ENCODE data around the gene GPX6. TPM values are rescaled to one million over a fixed set of nuclear protein-coding genes. Genes with fewer than 3 reads are reported as not detected.

GPX6 gene
- total RNA-seq, 1 experiment from 2014 or later = not detected

DNA sequence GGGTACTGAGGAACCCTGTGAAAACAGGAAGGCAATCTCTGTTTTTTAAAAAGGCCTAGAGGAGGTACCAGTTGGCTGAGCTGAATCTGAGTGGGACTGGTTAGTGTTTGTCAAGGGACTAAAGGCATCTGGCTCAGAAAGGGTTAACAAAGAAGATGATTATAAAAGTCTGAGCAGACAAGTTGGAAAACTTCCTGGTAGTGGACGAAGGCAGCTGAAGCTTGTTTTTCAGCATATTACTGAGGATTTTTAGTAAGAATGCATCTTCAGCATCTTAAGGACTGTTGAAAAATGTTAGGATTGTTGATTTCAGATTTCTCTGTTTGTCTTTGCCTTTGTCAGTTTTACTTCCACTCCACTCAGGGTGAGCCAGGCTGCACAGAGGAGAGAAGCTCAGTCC is 15.2 kb upstream of the GPX6 start:
- no peak overlapping the region for H3K9ac ChIP-seq (ENCODE audit: low read length)
- no peaks in the 10 kb centered on the region for H3K79me2 ChIP-seq (ENCODE audit: insufficient read depth, low read length)
- RAD21 ChIA-PET (ENCODE audit: low non-redundant PET in 1 of 2, low total read pairs in 2 of 2, uncharacterized antibody in 2 of 2, unreplicated experiment in 2 of 2) = no interaction called here
- no peaks in the 10 kb centered on the region for H3K9me2 ChIP-seq (ENCODE audit: insufficient read depth)
- no peak for TF ChIP-seq EGR1 (IDR thresholded peaks at IDR 0.05; ENCODE audit: low read depth)
- no peak for TF ChIP-seq TCF7L2 (IDR thresholded peaks at IDR 0.05; ENCODE audit: borderline replicate concordance, extremely low read depth, insufficient read depth, insufficient read length)
- TF ChIP-seq SRF (IDR thresholded peaks at IDR 0.05; ENCODE audit: low read depth) = no peak
- no peak for TF ChIP-seq FOSL1 (IDR thresholded peaks at IDR 0.05; ENCODE audit: low read depth)
- TF ChIP-seq, protein P1, sequence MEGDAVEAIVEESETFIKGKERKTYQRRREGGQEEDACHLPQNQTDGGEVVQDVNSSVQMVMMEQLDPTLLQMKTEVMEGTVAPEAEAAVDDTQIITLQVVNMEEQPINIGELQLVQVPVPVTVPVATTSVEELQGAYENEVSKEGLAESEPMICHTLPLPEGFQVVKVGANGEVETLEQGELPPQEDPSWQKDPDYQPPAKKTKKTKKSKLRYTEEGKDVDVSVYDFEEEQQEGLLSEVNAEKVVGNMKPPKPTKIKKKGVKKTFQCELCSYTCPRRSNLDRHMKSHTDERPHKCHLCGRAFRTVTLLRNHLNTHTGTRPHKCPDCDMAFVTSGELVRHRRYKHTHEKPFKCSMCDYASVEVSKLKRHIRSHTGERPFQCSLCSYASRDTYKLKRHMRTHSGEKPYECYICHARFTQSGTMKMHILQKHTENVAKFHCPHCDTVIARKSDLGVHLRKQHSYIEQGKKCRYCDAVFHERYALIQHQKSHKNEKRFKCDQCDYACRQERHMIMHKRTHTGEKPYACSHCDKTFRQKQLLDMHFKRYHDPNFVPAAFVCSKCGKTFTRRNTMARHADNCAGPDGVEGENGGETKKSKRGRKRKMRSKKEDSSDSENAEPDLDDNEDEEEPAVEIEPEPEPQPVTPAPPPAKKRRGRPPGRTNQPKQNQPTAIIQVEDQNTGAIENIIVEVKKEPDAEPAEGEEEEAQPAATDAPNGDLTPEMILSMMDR (IDR thresholded peaks at IDR 0.05 in 2 of 3, conservative IDR thresholded peaks at IDR 0.05 in 1 of 3; ENCODE audit: borderline replicate concordance in 1 of 3, insufficient read depth in 1 of 3, low read depth in 2 of 3, low read length in 2 of 3) = no peak
- TF ChIP-seq, protein P2, sequence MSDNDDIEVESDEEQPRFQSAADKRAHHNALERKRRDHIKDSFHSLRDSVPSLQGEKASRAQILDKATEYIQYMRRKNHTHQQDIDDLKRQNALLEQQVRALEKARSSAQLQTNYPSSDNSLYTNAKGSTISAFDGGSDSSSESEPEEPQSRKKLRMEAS (IDR thresholded peaks at IDR 0.05) = no peak
- TF ChIP-seq, protein P3, sequence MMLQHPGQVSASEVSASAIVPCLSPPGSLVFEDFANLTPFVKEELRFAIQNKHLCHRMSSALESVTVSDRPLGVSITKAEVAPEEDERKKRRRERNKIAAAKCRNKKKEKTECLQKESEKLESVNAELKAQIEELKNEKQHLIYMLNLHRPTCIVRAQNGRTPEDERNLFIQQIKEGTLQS (IDR thresholded peaks at IDR 0.05) = no peak
- TF ChIP-seq, protein P4, sequence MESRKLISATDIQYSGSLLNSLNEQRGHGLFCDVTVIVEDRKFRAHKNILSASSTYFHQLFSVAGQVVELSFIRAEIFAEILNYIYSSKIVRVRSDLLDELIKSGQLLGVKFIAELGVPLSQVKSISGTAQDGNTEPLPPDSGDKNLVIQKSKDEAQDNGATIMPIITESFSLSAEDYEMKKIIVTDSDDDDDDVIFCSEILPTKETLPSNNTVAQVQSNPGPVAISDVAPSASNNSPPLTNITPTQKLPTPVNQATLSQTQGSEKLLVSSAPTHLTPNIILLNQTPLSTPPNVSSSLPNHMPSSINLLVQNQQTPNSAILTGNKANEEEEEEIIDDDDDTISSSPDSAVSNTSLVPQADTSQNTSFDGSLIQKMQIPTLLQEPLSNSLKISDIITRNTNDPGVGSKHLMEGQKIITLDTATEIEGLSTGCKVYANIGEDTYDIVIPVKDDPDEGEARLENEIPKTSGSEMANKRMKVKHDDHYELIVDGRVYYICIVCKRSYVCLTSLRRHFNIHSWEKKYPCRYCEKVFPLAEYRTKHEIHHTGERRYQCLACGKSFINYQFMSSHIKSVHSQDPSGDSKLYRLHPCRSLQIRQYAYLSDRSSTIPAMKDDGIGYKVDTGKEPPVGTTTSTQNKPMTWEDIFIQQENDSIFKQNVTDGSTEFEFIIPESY (IDR thresholded peaks at IDR 0.05; ENCODE audit: extremely low read depth, insufficient replicate concordance, low read length) = no peak
- no peak overlapping the region for H3K4me3 ChIP-seq (replicated peaks in 1 of 2; ENCODE audit: low read depth in 1 of 2, low read length in 2 of 2)
- H3K9me3 ChIP-seq (ENCODE audit: control insufficient read depth in 1 of 2, insufficient read depth in 1 of 2, low read depth in 1 of 2, low read length in 2 of 2) = no peaks in the 10 kb centered on the region
- H3K27ac ChIP-seq (ENCODE audit: low read depth, low read length) = no peak overlapping the region
- no peak overlapping the region for H3K4me2 ChIP-seq (ENCODE audit: low read length)
- intact Hi-C loops (cut with micrococcal nuclease) = no loop called here
- H2AFZ ChIP-seq (ENCODE audit: low read depth, low read length, poor library complexity, severe bottlenecking) = no peak overlapping the region
- no peaks in the 10 kb centered on the region for H3K36me3 ChIP-seq (ENCODE audit: control insufficient read depth in 1 of 2, insufficient read depth in 2 of 2, low read length in 2 of 2)
- CTCF ChIA-PET = interaction anchor here (1.8 to 2.9 kb wide), 2 partner anchors 8 to 35 kb away, joined by 4 to 7 read pairs; no protein-coding TSS in a partner anchor
- ATAC-seq = no peak
- H4K20me1 ChIP-seq (ENCODE audit: insufficient read depth) = no peaks in the 10 kb centered on the region
- H3K4me1 ChIP-seq (ENCODE audit: control insufficient read depth in 1 of 2, insufficient read depth in 2 of 2, low read length in 2 of 2) = no peaks in the 10 kb centered on the region
- no TSS peak for BruUV-seq (replicated peaks)
- H3K27me3 ChIP-seq (ENCODE audit: insufficient read depth, low read length) = no peaks in the 10 kb centered on the region
- DNase-seq (ENCODE audit: low read depth, low spot score) = no peak
- POLR2A ChIA-PET = interaction anchor here (1.1 kb wide), 1 partner anchor 76 kb away, joined by 3 read pairs; no protein-coding TSS in a partner anchor

Data from HCT116 (cell line).